H1 (cell line): ENCODE data around the gene SKOR2. TPM values are rescaled to one million over a fixed set of nuclear protein-coding genes. Genes with fewer than 3 reads are reported as not detected.

Experiments
- CTCF ChIA-PET: fragments of 300-600 bp; sonication (Branson Sonifier 250); formaldehyde crosslinking; loops from one replicate; lab custom pipeline; 2021; ENCODE audit not compliant: partially characterized antibody; lab: Charles Lee
- POLR2A ChIA-PET: fragments of 300-600 bp; sonication (Branson Sonifier 250); formaldehyde crosslinking; loops from one replicate; lab custom pipeline; 2021; ENCODE audit warnings: inconsistent platforms; ENCODE audit not compliant: partially characterized antibody; lab: Charles Lee
- DNase-seq, 2 experiments: peaks; one replicate each; pipeline versions ENCODE4 v3.0.0 to v3.0.0-alpha.2; 2010 to 2022; ENCODE audit warnings: low spot score in 2 of 2, low read depth in 1 of 2, mixed read lengths in 1 of 2
- FAIRE-seq: peaks from 2 replicates; lab custom pipeline; 2011; peaks lifted over from hg19 to GRCh38; lab: Jason Lieb, UNC
- H2AFZ ChIP-seq: 2 replicates; pipeline ENCODE4 v1.8.1; 2012; ENCODE audit warnings: low read length, inconsistent platforms
- H2AK5ac ChIP-seq: 2 replicates; pipeline ENCODE4 v1.6.1; 2013; ENCODE audit warnings: low read depth, low read length
- H2BK120ac ChIP-seq: replicated peaks from 2 replicates; pipeline ENCODE3; 2013; ENCODE audit warnings: low read depth, low read length, inconsistent platforms
- H2BK12ac ChIP-seq: 2 replicates; pipeline ENCODE4 v1.6.1; 2013; ENCODE audit warnings: low read depth, low read length
- H2BK15ac ChIP-seq: 2 replicates; pipeline ENCODE4 v1.6.1; 2013; ENCODE audit warnings: low read length
- H2BK20ac ChIP-seq: 2 replicates; pipeline ENCODE4 v1.6.1; 2013; ENCODE audit warnings: low read length
- H2BK5ac ChIP-seq: 2 replicates; pipeline ENCODE4 v1.6.1; 2013; ENCODE audit warnings: low read depth, low read length
- H3K14ac ChIP-seq: 2 replicates; pipeline ENCODE4 v1.6.1; 2013; ENCODE audit warnings: inconsistent platforms; ENCODE audit not compliant: insufficient read length
- H3K18ac ChIP-seq: 2 replicates; pipeline ENCODE4 v1.6.1; 2013; ENCODE audit warnings: low read length; ENCODE audit errors: extremely low read depth
- H3K23ac ChIP-seq: 2 replicates; pipeline ENCODE4 v1.6.1; 2013; ENCODE audit warnings: inconsistent platforms; ENCODE audit not compliant: insufficient read length
- H3K23me2 ChIP-seq: 2 replicates; pipeline ENCODE4 v1.6.1; 2013; ENCODE audit warnings: low read depth, low read length
- H3K27ac ChIP-seq: 2 replicates; pipeline ENCODE4 v1.6.1; 2011; ENCODE audit warnings: low read depth, low read length, inconsistent platforms
- H3K27me3 ChIP-seq, 4 experiments: replicated peaks in 1 of 4; 1 replicate in 1 of 4; 2 replicates in 3 of 4; pipeline versions ENCODE4 v1.6.1 to v1.8.1; 2011 to 2013; ENCODE audit warnings: low read length in 3 of 4, mild to moderate bottlenecking in 3 of 4, inconsistent platforms in 2 of 4, mixed read lengths in 2 of 4, moderate library complexity in 1 of 4; ENCODE audit not compliant: control insufficient read depth in 3 of 4, insufficient read depth in 3 of 4; ENCODE audit errors: extremely low read depth in 1 of 4
- H3K36me3 ChIP-seq, 4 experiments: 2 replicates each; pipeline versions ENCODE4 v1.6.1 to v1.8.1; 2011 to 2013; ENCODE audit warnings: mild to moderate bottlenecking in 4 of 4, low read length in 3 of 4, moderate library complexity in 2 of 4, control low read depth in 1 of 4, inconsistent platforms in 1 of 4; ENCODE audit not compliant: insufficient read depth in 4 of 4, control insufficient read depth in 2 of 4
- H3K4ac ChIP-seq: replicated peaks from 2 replicates; pipeline ENCODE3; 2013; ENCODE audit warnings: low read length, low read depth, mixed read lengths, inconsistent platforms; ENCODE audit not compliant: insufficient read length
- H3K4me1 ChIP-seq, 4 experiments: replicated peaks in 1 of 4; 1 replicate in 1 of 4; 2 replicates in 3 of 4; pipeline versions ENCODE4 v1.6.1 to v1.8.1; 2011 to 2013; ENCODE audit warnings: low read length in 3 of 4, inconsistent platforms in 2 of 4, mixed read lengths in 1 of 4; ENCODE audit not compliant: insufficient read depth in 4 of 4, control insufficient read depth in 3 of 4
- H3K4me2 ChIP-seq, 2 experiments: 2 replicates each; pipeline versions ENCODE4 v1.6.1 to v1.8.1; 2011 to 2013; ENCODE audit warnings: low read depth in 2 of 2, low read length in 2 of 2, control low read depth in 1 of 2, inconsistent platforms in 1 of 2, mild to moderate bottlenecking in 1 of 2; ENCODE audit not compliant: insufficient read depth in 1 of 2
- H3K4me3 ChIP-seq, 4 experiments: fragments of 200-600, 300-600 bp in 1 of 4; sonication (generic), shearing (Covaris generic), sonication (Bioruptor Twin) in 1 of 4; 2 replicates each; pipeline versions ENCODE4 v1.5.1 to v1.8.1; 2011 to 2016; ENCODE audit warnings: low read length in 4 of 4, low read depth in 3 of 4, control low read depth in 2 of 4, inconsistent platforms in 2 of 4, mild to moderate bottlenecking in 2 of 4, mixed read lengths in 1 of 4, moderate library complexity in 1 of 4; ENCODE audit not compliant: insufficient read depth in 2 of 4; ENCODE audit errors: extremely low read depth in 1 of 4
- H3K56ac ChIP-seq: replicated peaks from 2 replicates; pipeline ENCODE3; 2013; ENCODE audit warnings: low read depth, mild to moderate bottlenecking, mixed read lengths, low read length, inconsistent platforms; ENCODE audit not compliant: insufficient read length
- H3K79me1 ChIP-seq: 2 replicates; pipeline ENCODE4 v1.6.1; 2013; ENCODE audit warnings: low read depth, low read length, control low read depth
- H3K79me2 ChIP-seq, 2 experiments: 2 replicates each; pipeline versions ENCODE4 v1.6.1 to v1.8.1; 2012 to 2013; ENCODE audit warnings: low read length in 2 of 2, mild to moderate bottlenecking in 2 of 2, inconsistent platforms in 1 of 2; ENCODE audit not compliant: insufficient read depth in 2 of 2, control insufficient read depth in 1 of 2
- H3K9ac ChIP-seq, 4 experiments: replicated peaks in 1 of 4; 1 replicate in 1 of 4; 2 replicates in 3 of 4; pipeline versions ENCODE4 v1.6.1 to v1.8.1; 2011 to 2013; ENCODE audit warnings: low read depth in 3 of 4, low read length in 3 of 4, control low read depth in 2 of 4, mild to moderate bottlenecking in 2 of 4, moderate library complexity in 2 of 4, inconsistent platforms in 1 of 4; ENCODE audit errors: extremely low read depth in 1 of 4
- H3K9me3 ChIP-seq, 2 experiments: 2 replicates each; pipeline versions ENCODE4 v1.6.1 to v1.8.1; 2012 to 2013; ENCODE audit warnings: mild to moderate bottlenecking in 2 of 2, moderate library complexity in 2 of 2, control low read depth in 1 of 2, inconsistent platforms in 1 of 2, low read depth in 1 of 2, low read length in 1 of 2, mixed read lengths in 1 of 2; ENCODE audit not compliant: insufficient read depth in 2 of 2
- H4K20me1 ChIP-seq, 2 experiments: replicated peaks in 1 of 2; 2 replicates each; pipeline versions ENCODE3 to v1.8.1; 2011 to 2013; ENCODE audit warnings: inconsistent platforms in 2 of 2, low read length in 2 of 2, mild to moderate bottlenecking in 1 of 2; ENCODE audit not compliant: insufficient read depth in 2 of 2, control insufficient read depth in 1 of 2
- H4K5ac ChIP-seq: 2 replicates; pipeline ENCODE4 v1.6.1; 2013; ENCODE audit warnings: low read length, low read depth, mixed read lengths, inconsistent platforms; ENCODE audit not compliant: insufficient read length
- H4K8ac ChIP-seq: 2 replicates; pipeline ENCODE4 v1.8.0; 2013; ENCODE audit warnings: mild to moderate bottlenecking, moderate library complexity, low read length, inconsistent platforms; ENCODE audit not compliant: insufficient read depth; ENCODE audit errors: extremely low read depth
- H4K91ac ChIP-seq: replicated peaks from 2 replicates; pipeline ENCODE3; 2013; ENCODE audit warnings: low read length, mixed read lengths, inconsistent platforms; ENCODE audit not compliant: insufficient read length
- BACH1 ChIP-seq: IDR thresholded peaks from 2 replicates; pipeline ENCODE4 v1.6.1; 2012; ENCODE audit warnings: low read length, improper control_type of control experiment
- CHD2 ChIP-seq: IDR thresholded peaks from 2 replicates; pipeline ENCODE4 v1.6.1; 2012; ENCODE audit warnings: low read length, improper control_type of control experiment
- CTBP2 ChIP-seq: IDR thresholded peaks from 2 replicates; pipeline ENCODE4 v1.7.0; 2011; ENCODE audit warnings: borderline replicate concordance, mild to moderate bottlenecking, moderate library complexity, mixed read lengths, low read length; ENCODE audit not compliant: insufficient read depth, insufficient read length
- GABPA ChIP-seq: IDR thresholded peaks from 2 replicates; pipeline ENCODE4 v1.6.1; 2011; ENCODE audit warnings: mild to moderate bottlenecking, low read length, moderate library complexity, borderline replicate concordance; ENCODE audit not compliant: insufficient read depth
- KDM5A ChIP-seq: fragments of 200-600 bp; IDR thresholded peaks from 2 replicates; pipeline ENCODE4 v1.7.1; 2012; ENCODE audit warnings: mild to moderate bottlenecking, low read length, inconsistent platforms, mixed read lengths
- RAD21 ChIP-seq, 2 experiments: IDR thresholded peaks in 1 of 2; conservative IDR thresholded peaks in 1 of 2; 2 replicates each; pipeline ENCODE4 v1.6.1; 2011; ENCODE audit warnings: low read depth in 2 of 2, low read length in 2 of 2, improper control_type of control experiment in 1 of 2, inconsistent platforms in 1 of 2, mild to moderate bottlenecking in 1 of 2, moderate library complexity in 1 of 2
- RBBP5 ChIP-seq: IDR thresholded peaks from 2 replicates; pipeline ENCODE4 v1.7.1; 2012; ENCODE audit warnings: low read depth, mild to moderate bottlenecking, inconsistent platforms, low read length, moderate library complexity, borderline replicate concordance
- RFX5 ChIP-seq: IDR thresholded peaks from 2 replicates; pipeline ENCODE4 v1.6.1; 2011; ENCODE audit warnings: low read depth, low read length, improper control_type of control experiment, borderline replicate concordance
- RXRA ChIP-seq: IDR thresholded peaks from 2 replicates; pipeline ENCODE4 v1.6.1; 2011; ENCODE audit warnings: low read depth, mild to moderate bottlenecking, low read length, moderate library complexity; ENCODE audit not compliant: insufficient read depth
- SIRT6 ChIP-seq: IDR thresholded peaks from one replicate; pipeline ENCODE4 v1.7.1; 2012; ENCODE audit warnings: low read length, inconsistent platforms
- TAF1 ChIP-seq: IDR thresholded peaks from 2 replicates; pipeline ENCODE4 v1.6.1; 2011; ENCODE audit warnings: mild to moderate bottlenecking, low read depth, low read length
- WGBS, 2 experiments: shearing (Covaris generic) in 1 of 2; methylation state at CpG; one replicate each; pipeline versions ENCODE4 v1.1.6 to v1.1.7; 2013 to 2015; ENCODE audit warnings: low lambda C conversion rate in 2 of 2, mixed read lengths in 2 of 2, inconsistent platforms in 1 of 2, low coverage in 1 of 2, missing lambda C conversion rate in 1 of 2; ENCODE audit not compliant: insufficient replicate concordance in 2 of 2, insufficient coverage in 1 of 2, insufficient read length in 1 of 2; ENCODE audit errors: extremely low coverage in 1 of 2, missing lambda C conversion rate in 1 of 2; 5-methylcytosine and 5-hydroxymethylcytosine counted together
- polyA plus RNA-seq, 7 experiments: library from polyadenylated mRNA; depleted of rRNA in 3 of 7; stranded (reverse) in 5 of 7; unstranded in 2 of 7; fragments of >200 nt in 5 of 7; fragments of 200-250 nt in 2 of 7; gene quantifications; 1 replicate in 5 of 7; 2 replicates in 1 of 7; 4 replicates in 1 of 7; pipeline versions ENCODE4 v1.2.1 to v1.2.3, GENCODE V29; 2011 to 2013; ENCODE audit warnings: missing spikeins in 2 of 7, mixed read lengths in 2 of 7
- total RNA-seq: library from RNA; stranded (reverse); fragmentation: NEBNext Ultra II Directional; extraction: Animal tissue kit (Norgen Biotek cat#: 25700); gene quantifications from 2 replicates; pipeline ENCODE4 v1.2.1, GENCODE V29; 2021

Gene SKOR2
- total and polyA plus RNA-seq, 2 of the 8 experiments (the other 6 are each of a cell fraction or from before 2014, with no cell fraction given) = 0.05 to 0.11 TPM

DNA sequence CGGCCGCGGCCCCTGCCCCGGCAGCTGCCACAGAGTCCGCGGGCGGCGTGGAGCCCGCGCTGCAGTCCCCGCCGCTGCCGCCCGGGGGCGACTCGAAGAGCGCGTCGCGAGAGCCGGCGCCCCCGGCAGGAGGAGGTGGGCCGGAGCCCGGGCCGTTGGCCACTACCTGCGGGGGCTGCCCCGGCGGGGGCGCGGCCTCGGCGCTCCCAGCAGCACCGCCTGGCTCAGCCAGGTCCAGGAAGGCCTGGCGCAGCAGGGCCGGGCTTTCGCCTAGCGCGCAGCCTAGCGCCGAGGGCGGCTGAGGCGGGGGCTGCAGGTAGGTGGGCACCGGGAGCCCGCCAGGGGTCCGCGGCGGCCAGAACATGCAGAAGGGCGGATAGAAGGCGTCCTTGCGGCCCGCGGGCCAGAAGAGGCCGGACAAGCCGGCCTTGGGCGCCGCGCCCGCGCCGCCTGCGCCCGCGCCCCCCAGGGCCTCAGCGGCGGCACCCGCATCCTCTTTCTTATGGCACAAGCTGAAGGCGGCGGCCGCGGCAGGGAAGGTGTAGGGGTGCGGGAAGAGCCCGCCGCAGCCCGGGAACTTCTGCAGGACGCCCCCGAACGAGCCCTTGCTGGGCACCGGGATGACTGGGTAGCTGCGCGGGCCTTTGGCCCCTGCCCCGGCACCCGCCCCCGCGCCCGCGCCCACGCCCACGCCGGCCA, 3.9 kb downstream of the SKOR2 start:
- WGBS, 2 experiments = 0% methylated on average over 14 of the region's 90 CpGs; no CpG with 5 or more reads in 1 of the 2 experiments
- Histone ChIP-seq H4K20me1 (peaks cover 5 to 19% of the 10 kb centered on the region in 2 experiments), H4K8ac (peak overlapping the region; percentile 72; the same call in 1 of the 2 replicates), H3K14ac (no peak overlapping the region), H3K4me3 (peak overlapping the region; percentile 15 to 60 (median 25); a peak in 6 of 8 replicates), H3K4ac (no peak overlapping the region), H4K91ac (no peak overlapping the region), H3K23me2 (peaks cover 5% of the 10 kb centered on the region), H2AFZ (no peak overlapping the region), H3K27me3 (peaks cover 50 to 54% (median 52%) of the 10 kb centered on the region in 4 experiments), H4K5ac (no peak overlapping the region), H2BK5ac (no peak overlapping the region), H3K18ac (no peak overlapping the region), H2BK15ac (no peak overlapping the region), H3K27ac (no peak overlapping the region), H3K4me1 (peaks cover 9 to 23% (median 10%) of the 10 kb centered on the region in 4 experiments; a peak in 6 of 7 replicates), H2BK20ac (no peak overlapping the region), H3K23ac (no peak overlapping the region), H3K9ac (no peak overlapping the region), H2AK5ac (no peak overlapping the region), H3K4me2 (peak overlapping the region; percentile 50 to 68), H3K56ac (no peak overlapping the region), H3K79me2 (no peaks in the 10 kb centered on the region), H3K36me3 (peaks cover 0 to 9% (median 0%) of the 10 kb centered on the region in 4 experiments; a peak in 2 of 8 replicates), H3K79me1 (no peaks in the 10 kb centered on the region), H2BK12ac (no peak overlapping the region), H2BK120ac (no peak overlapping the region), H3K9me3 (peaks cover 0 to 9% of the 10 kb centered on the region in 2 experiments; a peak in 2 of 4 replicates)
- FAIRE-seq (no peak), DNase-seq (peak in 1 of 2 experiments; percentile 83)
- POLR2A ChIA-PET = interaction anchor here (1.2 to 2.1 kb wide), 3 partner anchors 12 to 16 kb away, joined by 4 to 7 read pairs (median 5); no protein-coding TSS in a partner anchor
- CTCF ChIA-PET = interaction anchor here (0.7 to 9.2 kb wide), 9 partner anchors 11 to 410 kb away, joined by 3 to 146 read pairs (median 4); no protein-coding TSS in a partner anchor
- TF ChIP-seq RXRA (no peak), BACH1 (peak; percentile 84), KDM5A (no peak), GABPA (no peak), RBBP5 (no peak), SIRT6 (no peak), RFX5 (no peak), RAD21 (IDR thresholded peaks at IDR 0.05 in 1 of 2, conservative IDR thresholded peaks at IDR 0.05 in 1 of 2; ENCODE audit: low read depth in 2 of 2, low read length in 2 of 2) (peak; percentile 5 to 42; a peak in 2 of 4 replicates), CHD2 (peak; percentile 44; the same call in 1 of the 2 replicates), CTBP2 (no peak), TAF1 (no peak)
